K562 (cell line): ENCODE measurements around the gene TAS2R41. TPM values are rescaled to one million over a fixed set of nuclear protein-coding genes. Genes with fewer than 3 reads are reported as not detected.
A peak's percentile ranks its signal among the peaks of the same experiment; 100 is the strongest.

Experiments
- ATAC-seq: fragments of 200-7000 bp; cut with Tn5 transposase; 3 replicates; pipeline ENCODE4 v1.9.1; 2020; ENCODE audit warnings: moderate library complexity
- BruUV-seq: library from RNA; stranded (reverse); fragments of 400-500 nt; replicated peaks from 2 replicates; lab custom pipeline; 2021; lab: Mats Ljungman, UMichigan
- CTCF ChIA-PET: fragments of 300-600 bp; formaldehyde crosslinking; extraction: SDS; loops from one replicate; lab custom pipeline; 2021; ENCODE audit warnings: low intra/inter-chr PET ratio; lab: Yijun Ruan, JAX
- POLR2A ChIA-PET: fragments of 300-600, 350-650 bp; sonication (Branson Sonifier 250); formaldehyde crosslinking; extraction: SDS; loops from one replicate; lab custom pipeline; 2021; ENCODE audit warnings: antibody characterized with exemption, inconsistent platforms; lab: Yijun Ruan, JAX
- DNase-seq, 4 experiments: peaks; one replicate each; pipeline versions ENCODE4 v3.0.0 to v3.0.0-alpha.2; 2011 to 2018; ENCODE audit warnings: low spot score in 3 of 4, mixed read lengths in 3 of 4; ENCODE audit errors: extremely low read depth in 1 of 4
- FAIRE-seq: peaks from 2 replicates; lab custom pipeline; 2011; peaks lifted over from hg19 to GRCh38; lab: Jason Lieb, UNC
- H2AFZ ChIP-seq: 2 replicates; pipeline ENCODE4 v1.6.0; 2011; ENCODE audit warnings: low read depth, low read length, control low read depth, inconsistent platforms
- H3K27ac ChIP-seq: fragments of 200-600 bp; 3 replicates; pipeline ENCODE4 v1.8.0; 2011; ENCODE audit warnings: low read depth, mild to moderate bottlenecking, control low read depth, inconsistent platforms, low read length, moderate library complexity, mixed read lengths; ENCODE audit errors: extremely low read depth
- H3K27me3 ChIP-seq, 2 experiments: fragments of 300-600 bp in 1 of 2; 2 replicates in 1 of 2; 3 replicates in 1 of 2; pipeline versions ENCODE4 v1.6.0 to v1.8.0; 2011; ENCODE audit warnings: inconsistent platforms in 2 of 2, low read length in 2 of 2, mild to moderate bottlenecking in 1 of 2, mixed read lengths in 1 of 2, moderate library complexity in 1 of 2; ENCODE audit not compliant: control insufficient read depth in 2 of 2, insufficient read depth in 2 of 2
- H3K36me3 ChIP-seq: fragments of 300-600 bp; 3 replicates; pipeline ENCODE4 v1.8.0; 2011; ENCODE audit warnings: mild to moderate bottlenecking, low read length, inconsistent platforms; ENCODE audit not compliant: control insufficient read depth, insufficient read depth
- H3K4me1 ChIP-seq, 2 experiments: fragments of 200-600 bp in 1 of 2; replicated peaks in 1 of 2; 2 replicates in 1 of 2; 3 replicates in 1 of 2; pipeline versions ENCODE4 v1.5.1 to v1.8.0; 2011; ENCODE audit warnings: inconsistent platforms in 2 of 2, low read length in 2 of 2, mild to moderate bottlenecking in 1 of 2, mixed read lengths in 1 of 2, moderate library complexity in 1 of 2; ENCODE audit not compliant: control insufficient read depth in 2 of 2, insufficient read depth in 2 of 2
- H3K4me2 ChIP-seq: 2 replicates; pipeline ENCODE4 v1.6.1; 2011; ENCODE audit warnings: low read length, control low read depth, inconsistent platforms, mixed read lengths; ENCODE audit not compliant: insufficient read depth
- H3K4me3 ChIP-seq: fragments of 200-600 bp; sonication (generic), shearing (Covaris generic); 2 replicates; pipeline ENCODE4 v1.5.1; 2016; ENCODE audit warnings: control low read depth, inconsistent platforms
- H3K79me2 ChIP-seq: fragments of 200-600 bp; 3 replicates; pipeline ENCODE4 v1.8.0; 2011; ENCODE audit warnings: low read length, inconsistent platforms; ENCODE audit not compliant: control insufficient read depth, insufficient read depth
- H3K9ac ChIP-seq, 2 experiments: 2 replicates each; pipeline versions ENCODE4 v1.6.0 to v1.6.1; 2011; ENCODE audit warnings: low read depth in 2 of 2, low read length in 2 of 2, control low read depth in 1 of 2, inconsistent platforms in 1 of 2, mild to moderate bottlenecking in 1 of 2, mixed read lengths in 1 of 2; ENCODE audit not compliant: insufficient read depth in 1 of 2
- H3K9me1 ChIP-seq: one replicate; pipeline ENCODE4 v1.6.0; 2011; ENCODE audit warnings: inconsistent platforms, mild to moderate bottlenecking, low read length, moderate library complexity; ENCODE audit not compliant: control insufficient read depth, insufficient read depth
- H3K9me3 ChIP-seq: replicated peaks from 2 replicates; pipeline ENCODE4 v1.5.1; 2011; ENCODE audit warnings: low read depth, low read length, inconsistent platforms; ENCODE audit not compliant: control insufficient read depth, insufficient read depth
- H4K20me1 ChIP-seq: replicated peaks from 2 replicates; pipeline ENCODE4 v1.6.1; 2011; ENCODE audit warnings: low read length, inconsistent platforms, mixed read lengths; ENCODE audit not compliant: control insufficient read depth, insufficient read depth
- MED1 ChIP-seq: sonication (generic); formaldehyde crosslinking; IDR thresholded peaks from 2 replicates; pipeline ENCODE4 v1.8.1; 2023; ENCODE audit warnings: missing genetic modification reagents, borderline replicate concordance
- ZNF551 ChIP-seq: fragments of 250-450 bp; sonication (Bioruptor Pico); IDR thresholded peaks from 2 replicates; pipeline ENCODE4 v1.5.0; 2021; ENCODE audit warnings: mild to moderate bottlenecking, moderate library complexity
- WGBS: fragments of 100-300 bp; shearing (Covaris generic); methylation state at CpG from one replicate; pipeline ENCODE4 v1.1.6; 2016; ENCODE audit warnings: low coverage, mixed read lengths; ENCODE audit not compliant: insufficient coverage; ENCODE audit errors: missing lambda C conversion rate; 5-methylcytosine and 5-hydroxymethylcytosine counted together
- in situ Hi-C: fragments of 300-500 bp; cut with MboI; formaldehyde crosslinking; loops from 4 replicates; pipeline ENCODE4 v1.15.0; 2018; ENCODE audit warnings: inconsistent platforms, mixed read lengths
- intact Hi-C: fragments of 100-400 bp; cut with micrococcal nuclease; formaldehyde crosslinking; loops from 2 replicates; pipeline ENCODE4 v1.14.2; 2022
- polyA plus RNA-seq, 8 experiments: library from polyadenylated mRNA; depleted of rRNA in 4 of 8; stranded (reverse) in 5 of 8; unstranded in 3 of 8; fragments of >200 nt; fragmentation: Nextera tagmentation in 2 of 8; fragmentation: Illumina TruSeq in 1 of 8; extraction: Ambion mirVana in 2 of 8; extraction: Trizol in 1 of 8; gene quantifications; 2 replicates each; pipeline versions ENCODE4 v1.2.1 to v1.2.3, GENCODE V29; 2011 to 2014; ENCODE audit warnings: inconsistent platforms in 1 of 8, missing spikeins in 1 of 8
- total RNA-seq, 7 experiments: library from RNA; depleted of rRNA in 6 of 7; stranded (reverse); fragments of >200 nt in 6 of 7; fragmentation: Illumina TruSeq in 2 of 7; extraction: Trizol in 2 of 7; gene quantifications; 2 replicates each; pipeline versions ENCODE4 v1.2.1 to v1.2.3, GENCODE V29; 2011 to 2021; ENCODE audit warnings: low replicate concordance in 1 of 7
- TF ChIP-seq, protein P1 (sequence below), 2 experiments: fragments of 250-450 bp in 1 of 2; fragments of 450-650 bp in 1 of 2; sonication (Bioruptor Pico) in 1 of 2; IDR thresholded peaks; 2 replicates each; pipeline versions ENCODE4 v1.6.1 to v1.8.0; 2016 to 2021; ENCODE audit warnings: mild to moderate bottlenecking in 2 of 2, moderate library complexity in 2 of 2, missing compliant biosample characterization in 1 of 2, missing genetic modification characterization in 1 of 2

The TAS2R41 gene
- total and polyA plus RNA-seq, 9 of the 15 experiments (the other 6 are each of a cell fraction or from before 2014, with no cell fraction given): not detected

DNA sequence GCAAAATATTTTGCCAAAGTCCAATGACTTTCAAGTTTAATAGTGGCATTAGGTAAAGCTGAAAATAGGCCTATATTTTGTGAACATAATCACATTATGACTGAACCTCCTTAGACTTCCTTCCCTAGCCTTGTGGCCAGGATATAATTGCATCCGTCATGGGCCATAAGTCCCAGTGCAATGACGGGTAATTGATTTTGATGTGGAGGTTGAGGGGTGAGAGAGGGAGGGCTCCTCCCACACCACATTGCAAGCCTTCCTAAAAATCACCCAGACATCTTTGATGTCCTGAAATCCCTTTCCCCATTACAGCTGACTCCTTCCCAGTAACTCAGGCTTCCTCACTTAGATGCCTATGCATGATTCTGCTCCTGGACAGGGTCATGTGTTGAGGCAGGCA, 25.6 kb downstream of the TAS2R41 start:
- ATAC-seq (no peak), FAIRE-seq (no peak), DNase-seq (no peak)
- H3K4me2 ChIP-seq: no peak overlapping the region
- in situ Hi-C loops: no loop called here
- no peaks in the 10 kb centered on the region for H4K20me1 ChIP-seq
- intact Hi-C loops: no loop called here
- no peaks in the 10 kb centered on the region for H3K27me3 ChIP-seq
- TF ChIP-seq, protein P1, sequence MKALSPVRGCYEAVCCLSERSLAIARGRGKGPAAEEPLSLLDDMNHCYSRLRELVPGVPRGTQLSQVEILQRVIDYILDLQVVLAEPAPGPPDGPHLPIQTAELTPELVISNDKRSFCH (CRISPR knock-in tag; IDR thresholded peaks at IDR 0.05): no peak
- TF ChIP-seq, protein P1 (tag; IDR thresholded peaks at IDR 0.05): 0 out of 2 replicates have a peak, but pooled peaks have one; percentile 40
- no peak for TF ChIP-seq MED1 (CRISPR knock-in tag)
- no peak for TF ChIP-seq ZNF551 (CRISPR knock-in tag)
- H3K36me3 ChIP-seq: no peaks in the 10 kb centered on the region
- CTCF ChIA-PET: no interaction called here
- 65% methylated on average over 2 of the region's 2 CpGs for WGBS
- H3K4me1 ChIP-seq: peaks cover 5 to 25% of the 10 kb centered on the region in 2 experiments
- no peak overlapping the region for H3K27ac ChIP-seq
- H3K79me2 ChIP-seq: no peaks in the 10 kb centered on the region
- H3K9me3 ChIP-seq: peaks cover 7% of the 10 kb centered on the region; the same call in 1 of the 2 replicates
- H3K4me3 ChIP-seq: no peak overlapping the region
- H3K9me1 ChIP-seq: no peaks in the 10 kb centered on the region
- no peak overlapping the region for H3K9ac ChIP-seq
- POLR2A ChIA-PET: interaction anchor here (0.8 kb wide), 1 partner anchor 14 kb away, joined by 3 read pairs; no protein-coding TSS in a partner anchor
- H2AFZ ChIP-seq: no peak overlapping the region
- no TSS peak for BruUV-seq
